SU-DHL-6 (cell line): ENCODE measurements around the gene SLC17A8.

ENCODE experiments used
- CTCF ChIP-seq: fragments of 200-600 bp; sonication (generic); IDR thresholded peaks from one replicate; pipeline ENCODE4 v1.5.1; 2017; ENCODE audit warnings: antibody characterized with exemption, mild to moderate bottlenecking, low read length, moderate library complexity; ENCODE audit not compliant: insufficient read depth, poor library complexity, severe bottlenecking
- EZH2phosphoT487 ChIP-seq: fragments of 200-600 bp; sonication (generic), shearing (Covaris generic); conservative IDR thresholded peaks from 2 replicates; pipeline ENCODE4 v1.6.1; 2018; ENCODE audit warnings: mild to moderate bottlenecking, antibody characterized with exemption, low read length, moderate library complexity, mixed read lengths

- TF ChIP-seq CTCF (no peak), EZH2phosphoT487 (no peak)
Observed at GRCh38 chr12:100450735-100451134, 93.9 kb downstream of the SLC17A8 start.
